ENCODE results near the gene CNKSR3.

DNA sequence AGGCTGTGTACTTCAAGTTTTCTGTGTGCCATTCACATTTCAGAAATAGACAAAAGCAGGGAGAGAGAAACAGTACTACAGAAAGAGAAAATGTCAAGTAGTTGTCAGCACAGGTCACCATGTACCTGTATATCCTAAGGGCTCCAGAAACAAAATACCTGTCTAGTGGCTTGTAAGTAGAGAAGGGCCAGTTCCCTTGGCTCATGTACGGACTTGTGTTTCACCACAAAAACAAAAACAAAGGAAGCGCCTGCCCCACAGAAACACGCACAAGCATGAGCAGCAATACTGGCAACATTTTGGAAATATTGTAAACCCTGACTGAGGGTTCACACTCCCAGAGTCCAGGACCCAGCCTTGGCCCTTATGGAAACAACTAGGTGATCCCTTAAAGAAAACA lies 44.3 kb downstream of the CNKSR3 start:
- TF ChIP-seq, protein P1, sequence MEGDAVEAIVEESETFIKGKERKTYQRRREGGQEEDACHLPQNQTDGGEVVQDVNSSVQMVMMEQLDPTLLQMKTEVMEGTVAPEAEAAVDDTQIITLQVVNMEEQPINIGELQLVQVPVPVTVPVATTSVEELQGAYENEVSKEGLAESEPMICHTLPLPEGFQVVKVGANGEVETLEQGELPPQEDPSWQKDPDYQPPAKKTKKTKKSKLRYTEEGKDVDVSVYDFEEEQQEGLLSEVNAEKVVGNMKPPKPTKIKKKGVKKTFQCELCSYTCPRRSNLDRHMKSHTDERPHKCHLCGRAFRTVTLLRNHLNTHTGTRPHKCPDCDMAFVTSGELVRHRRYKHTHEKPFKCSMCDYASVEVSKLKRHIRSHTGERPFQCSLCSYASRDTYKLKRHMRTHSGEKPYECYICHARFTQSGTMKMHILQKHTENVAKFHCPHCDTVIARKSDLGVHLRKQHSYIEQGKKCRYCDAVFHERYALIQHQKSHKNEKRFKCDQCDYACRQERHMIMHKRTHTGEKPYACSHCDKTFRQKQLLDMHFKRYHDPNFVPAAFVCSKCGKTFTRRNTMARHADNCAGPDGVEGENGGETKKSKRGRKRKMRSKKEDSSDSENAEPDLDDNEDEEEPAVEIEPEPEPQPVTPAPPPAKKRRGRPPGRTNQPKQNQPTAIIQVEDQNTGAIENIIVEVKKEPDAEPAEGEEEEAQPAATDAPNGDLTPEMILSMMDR (IDR thresholded peaks at IDR 0.05) = no peak
- TF ChIP-seq POLR2AphosphoS5 (IDR thresholded peaks at IDR 0.05) = no peak
- no peak for TF ChIP-seq POLR2A (IDR thresholded peaks at IDR 0.05; ENCODE audit: low read depth)
